Activated T-helper 9 cell treated with anti-CD3 and anti-CD28 coated beads, Interleukin-2, amount 50 U/mL, for 16 hours (primary cell): ENCODE data around the gene RBFOX1.

Experiments used
- DNase-seq: peaks from one replicate; pipeline ENCODE4 v3.0.0-alpha.2; 2020; ENCODE audit warnings: low read depth

Gene RBFOX1

DNA sequence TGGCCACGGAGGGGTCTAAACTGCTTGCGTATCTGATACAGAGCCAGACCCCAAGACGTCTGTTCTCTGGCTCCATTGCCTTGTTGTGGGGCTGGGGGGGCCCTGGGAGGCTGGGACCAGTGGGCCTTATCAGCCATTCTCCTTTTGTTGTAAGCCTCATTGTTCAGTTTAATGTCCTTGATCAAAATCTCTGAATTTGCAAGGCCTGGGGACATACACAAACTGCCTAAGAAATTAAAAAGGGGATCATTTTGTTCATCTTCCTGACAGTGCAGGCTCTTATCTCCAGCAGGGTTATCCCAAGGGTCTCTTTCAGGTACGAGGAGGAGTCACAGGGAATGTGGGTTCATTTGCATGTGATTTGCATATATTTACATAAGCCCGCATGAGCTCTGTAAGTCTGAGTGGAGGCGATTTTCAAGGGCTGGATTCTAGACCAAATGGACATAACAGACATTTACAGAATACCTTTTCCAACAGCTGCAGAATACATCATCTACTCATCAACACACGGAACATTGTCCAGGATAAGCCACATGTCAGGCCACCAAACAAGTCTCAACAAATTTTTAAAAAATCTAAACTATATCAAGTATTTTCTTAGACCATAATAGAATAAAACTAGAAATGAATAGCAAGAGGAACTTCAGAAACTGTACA is 269.8 kb downstream of the RBFOX1 start:
- no peak for DNase-seq

DNA sequence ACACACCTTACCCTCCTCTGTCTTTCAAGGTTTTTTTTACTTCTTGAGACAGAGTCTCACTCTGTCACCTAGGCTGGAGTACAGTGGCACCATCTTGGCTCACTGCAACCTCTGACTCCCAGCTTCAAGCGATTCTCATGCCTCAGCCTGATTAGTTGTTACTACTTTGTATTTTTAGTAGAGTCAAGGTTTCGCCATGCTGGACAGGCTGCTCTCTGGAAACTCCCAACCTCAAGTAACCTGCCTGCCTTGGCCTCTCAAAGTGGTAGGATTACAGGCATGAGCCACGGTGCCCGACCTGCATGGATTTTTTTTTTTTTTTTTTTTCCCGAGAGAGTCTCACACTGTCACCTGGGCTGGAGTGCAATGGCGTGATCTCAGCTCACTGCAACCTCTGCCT is 273.2 kb downstream of the RBFOX1 start:
- DNase-seq, result no peak

DNA sequence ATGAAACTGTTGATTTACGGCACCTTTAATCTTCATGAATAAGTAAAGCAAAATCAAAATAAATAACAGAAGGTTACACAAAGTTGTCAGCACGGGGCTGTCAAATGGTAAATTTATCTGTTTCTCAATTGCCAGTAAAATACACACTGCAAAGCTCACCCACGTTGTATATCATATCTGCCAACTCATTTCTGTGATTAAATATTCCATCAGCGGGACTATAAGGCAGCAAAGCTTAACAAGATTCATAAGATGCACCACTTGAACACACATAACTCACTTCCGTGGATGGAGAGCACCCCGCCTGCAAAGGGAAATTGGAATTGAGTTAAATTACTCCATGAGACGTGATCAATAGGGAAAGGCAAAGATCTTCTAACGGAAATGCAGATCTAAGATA is 280.0 kb downstream of the RBFOX1 start:
- no peak for DNase-seq

DNA sequence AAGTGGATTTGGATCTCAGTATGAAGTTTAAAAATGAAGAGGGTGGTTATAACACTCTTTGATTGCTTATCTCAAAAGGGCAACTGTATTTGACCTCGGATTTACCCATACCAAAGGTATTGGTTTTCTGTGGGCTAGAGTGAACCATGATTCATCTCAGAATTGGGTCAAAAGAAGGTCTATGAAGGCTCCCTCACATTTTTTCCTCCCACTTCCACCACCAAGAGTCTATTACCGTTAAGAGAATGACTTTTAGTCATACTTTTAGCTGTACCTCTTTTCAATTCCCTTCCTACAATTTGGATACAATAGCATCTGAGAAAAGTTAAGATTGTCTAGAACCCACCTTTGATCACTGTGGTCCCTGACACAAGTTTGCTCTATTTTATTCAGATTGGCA is 280.9 kb downstream of the RBFOX1 start:
- DNase-seq, result no peak

DNA sequence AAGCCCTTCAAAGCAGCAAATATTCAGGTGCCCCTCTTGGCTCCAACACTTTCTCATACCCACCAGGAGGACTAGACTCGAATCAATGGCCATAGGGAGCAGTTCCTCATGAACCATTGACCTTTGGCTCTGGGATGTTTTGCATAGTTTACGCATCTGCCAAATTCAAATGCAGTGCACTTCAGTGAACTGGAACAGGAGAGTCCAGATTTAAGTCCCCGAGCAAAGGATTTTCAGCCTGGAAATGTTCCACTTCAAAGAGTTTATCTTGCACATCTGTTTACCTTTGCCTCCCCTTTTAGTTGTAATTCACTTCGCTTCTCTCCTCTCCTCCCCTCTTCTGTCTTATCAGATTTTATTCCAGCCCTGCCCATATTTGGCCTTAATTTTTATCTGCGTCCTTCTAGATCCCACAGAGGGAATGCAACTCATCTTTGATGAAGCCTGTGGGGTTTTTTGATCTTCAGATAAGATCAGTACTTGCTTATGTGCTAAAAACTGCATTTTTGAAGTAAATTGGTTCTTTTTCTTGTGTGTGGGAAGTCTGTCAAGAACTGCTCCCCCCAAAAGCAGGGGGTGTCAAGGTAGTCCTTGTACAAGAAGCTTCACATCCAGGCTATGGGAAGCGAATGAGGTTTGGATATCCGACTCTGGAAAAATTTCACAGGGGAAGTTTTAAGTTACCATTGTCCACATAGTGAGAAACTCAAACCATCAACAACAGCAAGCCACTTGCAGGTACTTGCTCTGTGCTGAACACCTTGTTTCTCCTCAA is 281.6 kb downstream of the RBFOX1 start:
- no peak for DNase-seq

DNA sequence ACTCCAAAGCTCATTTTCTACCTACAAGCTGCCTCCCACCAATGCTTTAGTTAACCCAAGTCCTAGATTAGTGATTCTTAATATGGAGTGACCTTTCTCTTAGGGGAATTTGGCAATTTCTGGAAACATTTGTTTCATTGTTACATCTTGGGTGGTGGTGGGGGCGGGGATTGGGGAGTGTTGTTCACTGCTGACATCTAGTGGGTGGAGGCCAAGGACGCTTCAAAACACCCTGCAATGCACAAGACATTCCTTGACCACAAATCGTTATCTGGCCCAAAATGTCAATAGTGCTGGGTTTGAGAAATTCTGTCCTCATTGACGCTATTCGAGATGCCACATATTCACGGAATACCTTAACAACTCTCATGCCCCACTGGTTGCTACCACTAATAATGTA is 282.9 kb downstream of the RBFOX1 start:
- DNase-seq, result no peak

DNA sequence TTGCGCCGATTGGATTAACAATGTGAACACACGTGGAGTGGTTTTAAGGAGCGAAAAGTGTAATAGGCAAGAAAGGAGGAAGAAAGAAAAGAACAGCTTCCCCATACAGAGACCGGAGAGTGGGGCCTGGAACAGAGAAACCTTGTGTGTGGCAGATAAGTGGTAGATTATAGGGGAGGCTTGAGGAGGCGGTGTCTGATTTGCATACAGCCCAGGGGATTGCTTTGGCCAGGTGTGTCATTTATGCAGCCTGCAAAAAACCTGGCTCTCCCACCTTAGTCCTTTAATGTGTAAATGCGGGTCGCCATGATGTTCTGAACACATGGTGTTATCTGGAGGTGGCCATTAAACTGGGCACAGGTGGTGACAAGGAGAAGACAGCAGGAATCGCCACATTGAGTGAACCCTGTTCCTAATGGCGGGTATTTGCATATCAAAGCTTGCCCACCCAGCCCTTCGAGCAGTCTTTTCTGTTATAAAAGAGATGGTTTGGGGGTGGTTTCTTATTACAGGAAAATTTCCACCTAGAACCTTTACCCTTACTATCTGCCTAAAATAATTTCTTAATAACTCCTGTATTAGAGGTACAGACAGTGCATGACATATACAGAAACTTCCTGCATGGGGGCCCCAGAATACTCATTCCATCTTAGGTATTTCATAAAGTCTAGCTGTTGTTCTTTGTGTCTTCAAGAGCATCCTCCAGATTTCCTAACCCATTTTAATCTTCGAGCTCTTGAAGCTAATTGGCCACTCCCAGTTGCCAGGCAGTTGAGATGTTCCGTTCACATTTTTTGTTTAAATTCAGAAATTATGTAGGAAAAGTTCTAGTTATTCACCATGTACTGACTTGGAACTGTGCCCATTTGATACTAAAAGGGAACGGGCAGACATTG is 292.5 kb downstream of the RBFOX1 start:
- DNase-seq, result no peak

DNA sequence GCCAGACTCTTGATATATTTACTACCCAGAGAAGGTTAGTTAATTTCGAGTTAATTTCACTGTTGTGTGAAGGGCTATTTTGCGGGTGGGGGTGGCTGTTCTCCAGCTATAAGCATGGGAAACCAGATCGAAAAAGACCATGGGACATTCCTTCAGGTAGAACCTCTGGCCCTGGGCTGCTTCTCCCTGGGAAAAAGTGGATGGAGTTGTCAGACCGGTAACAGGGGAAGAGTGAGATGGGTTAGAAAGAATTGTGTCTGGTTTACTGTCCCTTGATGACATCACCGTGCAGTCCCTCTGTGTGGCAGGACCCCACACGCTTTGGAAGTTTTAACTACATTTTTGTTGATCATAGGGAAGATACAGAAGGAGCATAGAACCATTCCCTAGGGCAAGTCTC is 296.3 kb downstream of the RBFOX1 start:
- DNase-seq, result no peak

DNA sequence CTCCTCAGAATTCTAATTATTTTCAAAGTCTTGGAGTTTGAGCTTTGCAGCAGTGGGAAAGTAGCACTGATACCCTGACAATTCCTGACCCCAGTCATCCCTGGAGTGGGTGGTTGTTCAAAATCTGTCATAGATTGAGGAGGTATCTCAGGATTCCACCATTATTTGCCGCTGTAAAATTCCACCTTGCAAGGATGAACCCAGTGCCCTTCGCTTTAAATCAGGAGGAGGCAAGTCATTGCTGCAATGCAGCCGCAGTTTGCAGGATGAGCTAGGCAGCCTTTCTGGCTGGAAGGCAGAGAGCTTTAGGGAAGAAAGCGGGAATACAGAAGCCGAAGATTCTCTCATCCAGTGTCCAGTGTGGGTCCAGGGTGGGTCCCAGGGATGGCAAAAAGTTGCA is 296.9 kb downstream of the RBFOX1 start:
- no peak for DNase-seq

DNA sequence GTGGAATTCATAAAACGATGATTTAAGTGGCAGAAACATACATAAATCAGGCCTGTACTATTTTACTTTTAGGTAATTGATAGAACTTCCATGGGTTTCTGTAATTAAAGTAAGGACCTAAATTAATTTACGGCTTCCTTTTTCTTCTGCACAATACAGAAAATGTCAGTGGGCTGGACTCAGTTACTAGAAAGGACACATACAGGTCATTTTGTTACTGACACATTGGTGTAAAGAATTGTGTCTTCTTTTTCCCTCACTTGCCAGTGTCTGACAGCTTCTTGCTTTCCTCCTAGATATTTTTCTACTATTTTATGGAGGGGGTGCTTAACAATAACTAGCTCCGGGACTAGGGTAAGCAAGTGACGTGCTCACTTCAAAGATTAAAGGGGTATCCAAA is 304.8 kb downstream of the RBFOX1 start:
- no peak for DNase-seq

DNA sequence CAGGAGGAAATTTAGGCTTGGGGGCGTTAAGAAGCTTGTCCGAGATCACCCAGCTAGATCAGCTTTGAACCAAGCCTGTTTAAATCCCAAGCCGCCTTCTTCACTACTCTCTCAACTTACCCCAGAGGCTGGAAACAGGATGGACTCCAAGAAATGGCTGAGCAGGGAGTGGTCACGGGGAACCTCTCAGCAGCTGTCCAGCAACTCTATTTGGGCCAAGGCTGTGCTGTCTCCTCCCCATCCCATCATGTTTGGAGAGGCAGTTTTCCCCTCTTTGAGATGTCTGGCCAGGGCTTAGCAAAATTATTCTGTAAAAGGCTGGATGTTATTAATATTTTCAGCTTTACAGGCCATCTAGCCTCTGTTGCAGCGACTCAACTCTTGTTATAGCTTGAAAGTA is 305.7 kb downstream of the RBFOX1 start:
- no peak for DNase-seq

DNA sequence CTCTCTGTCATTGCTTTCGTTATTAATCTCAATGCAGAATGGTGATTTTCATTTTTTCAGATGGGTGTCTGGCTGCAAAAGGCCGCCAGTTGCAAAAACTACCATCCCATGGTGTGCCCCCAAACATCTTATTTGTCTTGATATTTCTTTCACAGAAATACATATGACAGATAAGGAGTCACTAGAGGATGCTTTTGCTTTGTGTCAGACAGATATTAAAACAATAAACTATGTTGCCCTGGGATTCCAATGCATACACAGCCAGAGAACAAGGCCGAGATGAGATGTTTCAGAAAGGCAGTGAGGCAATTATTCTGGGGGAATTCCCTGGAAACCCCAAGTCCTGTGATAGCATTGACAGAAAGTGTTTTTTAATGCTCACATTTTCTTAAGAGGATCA is 307.7 kb downstream of the RBFOX1 start:
- no peak for DNase-seq

DNA sequence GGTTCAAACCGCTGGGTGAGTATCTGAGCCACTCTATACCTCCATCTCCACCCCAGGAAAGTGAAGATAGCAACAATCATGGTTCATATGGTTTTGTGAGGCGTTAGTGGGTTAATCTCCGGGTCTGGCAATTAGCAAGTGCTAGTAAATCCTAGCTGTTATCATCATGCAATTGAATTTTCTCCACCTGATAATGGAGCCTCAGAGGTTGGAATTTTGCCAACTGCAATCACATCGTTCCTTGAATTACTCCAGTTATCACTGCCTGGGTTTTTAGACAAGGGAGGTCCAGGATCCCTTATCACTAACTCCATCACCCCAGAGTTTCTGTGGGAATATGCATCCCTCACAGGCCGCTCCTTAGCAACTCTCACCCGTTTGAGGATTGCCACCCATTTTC is 311.5 kb downstream of the RBFOX1 start:
- DNase-seq, result no peak

DNA sequence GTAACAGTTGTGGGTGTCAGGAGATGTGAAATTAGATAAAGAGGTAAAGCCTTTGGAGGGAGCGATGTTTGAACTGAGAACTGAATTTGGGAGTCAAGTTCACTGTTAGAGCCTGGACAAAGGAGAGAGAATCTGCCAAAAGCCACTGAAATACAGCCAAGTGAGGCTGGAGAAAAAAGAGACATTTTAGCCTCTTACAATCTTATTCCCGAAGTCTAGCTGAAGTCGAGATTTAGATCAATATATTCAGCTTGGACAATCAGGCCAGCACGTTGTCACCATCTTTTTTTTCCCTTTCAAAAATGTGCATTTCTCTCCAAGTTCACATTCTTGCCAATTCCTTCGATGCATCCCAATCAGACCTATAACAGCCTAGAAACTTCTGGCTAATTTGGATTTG is 312.2 kb downstream of the RBFOX1 start:
- no peak for DNase-seq

DNA sequence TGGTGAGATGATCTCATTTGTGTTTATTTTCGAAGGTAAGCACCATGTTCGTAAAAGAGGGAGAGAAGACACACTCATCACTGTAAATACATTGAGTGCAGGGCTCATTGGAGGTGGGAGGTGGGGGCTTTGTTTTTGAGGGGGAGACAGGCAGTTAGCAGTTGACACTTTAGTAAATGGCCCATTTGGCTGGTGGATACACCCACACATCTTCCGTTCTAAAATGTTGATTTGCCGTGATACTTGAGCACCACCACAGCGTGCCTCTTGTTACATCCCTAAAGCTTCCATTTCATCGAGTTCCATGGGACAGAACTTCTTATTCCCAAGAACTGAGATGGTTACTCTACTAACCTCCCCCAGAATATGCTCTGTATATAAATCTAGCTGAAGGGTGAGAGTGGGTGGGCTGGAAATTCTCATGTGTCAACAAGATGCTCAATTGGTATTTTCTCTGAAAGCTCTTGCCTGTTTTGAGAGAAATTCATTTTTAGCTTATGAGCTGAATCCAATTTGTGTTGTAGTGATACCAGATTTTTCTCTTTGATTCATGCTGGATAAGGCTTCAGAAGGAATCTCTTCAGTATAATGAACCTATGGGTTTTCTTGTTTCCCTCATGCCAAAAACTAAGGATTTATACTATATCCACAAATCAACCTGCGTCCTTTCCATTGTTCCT is 314.3 kb downstream of the RBFOX1 start:
- DNase-seq, result no peak

DNA sequence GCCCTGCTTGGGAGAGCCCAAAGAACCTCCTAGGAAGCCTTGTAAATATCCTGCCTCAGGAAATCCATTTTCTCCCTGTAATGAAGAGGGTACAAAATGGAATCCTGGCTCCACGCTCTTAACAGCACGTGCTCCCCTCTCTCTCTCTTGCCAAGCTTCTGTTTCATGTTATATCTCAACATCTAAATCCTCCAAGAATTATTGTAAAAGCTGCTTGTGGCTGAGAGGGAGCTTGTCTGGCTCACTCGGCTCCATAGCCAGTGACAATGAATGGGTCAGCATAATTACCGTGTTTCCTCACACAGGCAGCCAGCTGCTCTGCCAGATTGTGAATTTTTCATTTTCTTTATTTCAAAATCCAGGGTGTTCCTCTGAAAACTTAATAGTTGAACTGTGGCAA is 317.8 kb downstream of the RBFOX1 start:
- no peak for DNase-seq

DNA sequence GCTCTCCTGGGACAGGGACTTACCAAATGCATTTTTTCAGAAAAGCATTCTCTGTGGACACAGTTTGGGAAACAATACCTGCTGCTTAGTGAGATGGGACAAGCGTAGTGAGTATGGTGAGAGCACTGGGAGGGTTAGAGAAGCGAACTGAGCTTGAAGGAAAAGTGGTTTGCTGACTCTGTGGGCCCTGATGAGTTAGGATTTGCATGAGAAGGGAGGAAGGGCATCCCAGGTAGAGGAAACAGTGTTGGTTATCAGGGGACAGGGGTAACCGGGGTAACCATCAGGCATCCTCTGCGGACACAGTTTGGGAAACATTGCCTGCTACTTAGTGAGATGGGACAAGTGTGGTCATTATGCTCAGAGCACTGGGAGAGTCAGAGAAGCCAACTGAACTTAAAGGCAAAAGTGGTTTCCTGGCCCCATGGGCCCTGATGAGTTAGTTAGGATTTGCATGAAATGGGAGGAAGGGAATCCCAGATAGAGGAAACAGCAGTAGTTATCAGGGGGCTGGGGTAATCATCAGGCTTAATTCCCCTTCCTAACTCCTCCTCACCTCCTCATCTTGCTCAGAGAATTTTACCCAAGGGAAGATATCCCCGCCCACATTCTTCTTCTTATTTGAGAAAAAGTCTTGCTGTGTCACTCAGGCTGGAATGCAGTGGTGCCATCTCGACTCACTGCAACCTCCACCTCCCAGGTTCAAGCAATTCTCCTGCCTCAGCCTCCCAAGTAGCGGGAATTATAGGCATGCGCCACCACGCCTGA is 319.3 kb downstream of the RBFOX1 start:
- DNase-seq, result no peak

DNA sequence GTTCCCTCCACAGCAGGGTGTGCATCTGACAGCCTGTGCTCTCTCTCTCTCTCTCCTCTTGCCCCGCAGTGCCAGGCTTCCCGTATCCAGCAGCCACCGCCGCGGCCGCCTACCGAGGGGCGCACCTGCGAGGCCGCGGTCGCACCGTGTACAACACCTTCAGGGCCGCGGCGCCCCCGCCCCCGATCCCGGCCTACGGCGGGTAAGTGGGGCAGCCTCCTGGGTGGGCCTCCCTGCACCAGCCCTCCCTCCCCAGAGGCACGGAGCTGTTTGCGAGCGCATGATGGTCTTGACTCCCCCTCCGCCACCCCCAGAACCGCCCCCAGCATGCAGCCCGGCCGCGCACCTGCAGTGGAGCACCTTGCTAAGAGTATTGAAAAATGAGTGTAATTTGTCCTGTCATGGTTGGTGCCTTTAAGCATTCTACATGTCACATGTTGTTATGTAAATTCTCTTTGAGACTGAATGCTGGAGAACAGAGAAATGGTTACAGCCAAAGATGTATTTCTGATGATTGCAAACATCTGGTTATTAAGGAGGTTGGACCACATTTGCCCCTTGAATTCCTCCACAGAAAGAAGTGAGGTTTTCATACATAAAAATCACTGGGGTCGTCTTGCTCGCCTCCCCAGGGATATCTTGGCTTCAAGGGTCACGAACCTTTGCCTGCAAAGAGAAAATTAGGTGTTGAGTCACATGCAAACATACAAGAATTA is 321.3 kb downstream of the RBFOX1 start:
- no peak for DNase-seq

DNA sequence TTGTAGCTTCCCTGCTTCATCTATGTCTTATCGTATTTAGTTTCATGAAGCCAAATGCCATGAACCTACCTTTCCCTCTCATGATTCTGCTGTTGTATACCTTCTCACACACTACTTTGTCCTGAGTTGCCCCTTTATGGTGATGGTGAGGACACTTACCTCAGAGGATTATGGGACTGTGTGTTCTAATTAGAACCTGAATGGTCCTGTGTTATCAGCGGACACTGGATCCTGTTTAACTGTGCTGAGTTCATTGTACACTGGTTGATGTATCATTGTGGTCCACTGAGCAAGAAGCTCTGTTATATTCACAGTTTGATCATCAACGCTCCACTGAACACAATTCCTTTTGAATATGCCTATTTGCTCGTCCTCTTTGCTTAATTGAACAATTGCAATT is 343.0 kb downstream of the RBFOX1 start:
- no peak for DNase-seq

DNA sequence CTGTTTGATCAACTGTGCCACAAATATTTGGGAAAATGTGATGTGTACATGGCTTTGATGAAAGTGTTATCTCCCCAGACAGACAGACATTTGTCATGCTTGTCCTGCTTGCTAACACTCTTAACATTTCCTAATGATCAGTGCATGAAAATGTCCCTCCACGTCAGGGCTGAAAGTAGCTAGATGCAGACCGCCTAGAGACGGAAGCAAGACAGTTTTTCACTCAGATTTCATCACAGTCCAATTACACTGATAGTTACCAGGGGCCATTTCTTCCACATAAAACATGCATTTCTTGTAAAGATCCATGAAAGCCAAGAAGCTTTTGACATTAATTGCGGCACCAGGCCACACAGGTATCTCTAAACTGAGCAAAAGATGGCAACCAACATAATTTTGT is 347.7 kb downstream of the RBFOX1 start:
- no peak for DNase-seq

DNA sequence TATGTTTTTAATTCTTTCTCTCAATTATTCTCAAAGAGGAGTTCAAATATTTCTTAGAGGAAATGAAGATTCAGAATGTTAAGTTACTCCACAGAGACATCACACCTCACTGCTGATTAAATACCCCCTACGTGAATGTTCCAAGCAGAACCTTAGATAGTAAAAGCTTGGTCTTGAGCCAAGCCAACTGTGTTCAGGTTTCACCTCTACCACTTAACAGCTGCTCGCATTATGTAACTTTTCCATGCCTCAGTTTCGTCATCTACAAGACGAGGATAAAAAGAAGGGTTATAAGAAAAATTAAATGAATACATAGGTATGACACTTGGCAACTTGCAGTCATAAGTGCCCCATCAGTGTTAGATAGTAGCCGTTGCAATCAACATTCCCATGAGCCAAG is 356.2 kb downstream of the RBFOX1 start:
- no peak for DNase-seq
